ENCODE data around the gene MAP3K2. TPM values are rescaled to one million over a fixed set of nuclear protein-coding genes. Genes with fewer than 3 reads are reported as not detected.
A peak's percentile ranks its signal among the peaks of the same experiment; 100 is the strongest.

Gene MAP3K2
- total RNA-seq, 1 donor from 2014 or later: 47.7 TPM

DNA sequence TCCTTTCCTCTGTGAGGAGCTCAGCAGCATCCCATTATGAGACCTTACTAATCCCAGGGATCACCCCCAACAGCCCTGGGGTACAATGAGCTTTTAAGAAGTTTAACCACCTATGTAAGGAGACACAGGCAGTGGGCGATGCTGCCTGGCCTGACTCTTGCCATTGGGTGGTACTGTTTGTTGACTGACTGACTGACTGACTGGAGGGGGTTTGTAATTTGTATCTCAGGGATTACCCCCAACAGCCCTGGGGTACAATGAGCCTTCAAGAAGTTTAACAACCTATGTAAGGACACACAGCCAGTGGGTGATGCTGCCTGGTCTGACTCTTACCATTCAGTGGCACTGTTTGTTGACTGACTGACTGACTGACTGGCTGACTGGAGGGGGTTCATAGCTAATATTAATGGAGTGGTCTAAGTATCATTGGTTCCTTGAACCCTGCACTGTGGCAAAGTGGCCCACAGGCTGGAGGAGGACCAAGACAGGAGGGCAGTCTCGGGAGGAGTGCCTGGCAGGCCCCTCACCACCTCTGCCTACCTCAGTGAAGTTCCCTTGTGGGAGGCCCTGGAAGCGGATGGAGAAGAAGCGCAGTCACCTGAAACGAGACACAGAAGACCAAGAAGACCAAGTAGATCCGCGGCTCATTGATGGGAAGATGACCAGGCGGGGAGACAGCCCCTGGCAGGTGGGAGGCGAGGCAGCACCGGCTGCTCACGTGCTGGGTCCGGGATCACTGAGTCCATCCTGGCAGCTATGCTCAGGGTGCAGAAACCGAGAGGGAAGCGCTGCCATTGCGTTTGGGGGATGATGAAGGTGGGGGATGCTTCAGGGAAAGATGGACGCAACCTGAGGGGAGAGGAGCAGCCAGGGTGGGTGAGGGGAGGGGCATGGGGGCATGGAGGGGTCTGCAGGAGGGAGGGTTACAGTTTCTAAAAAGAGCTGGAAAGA, 38.0 kb upstream of the MAP3K2 start:
- no peaks in the 10 kb centered on the region for H3K36me3 ChIP-seq
- H3K27ac ChIP-seq: no peak overlapping the region
- no peak overlapping the region for H3K4me3 ChIP-seq
- peaks cover 11% of the 10 kb centered on the region for H3K27me3 ChIP-seq
- no peaks in the 10 kb centered on the region for H3K9me3 ChIP-seq
- TF ChIP-seq, protein P1, sequence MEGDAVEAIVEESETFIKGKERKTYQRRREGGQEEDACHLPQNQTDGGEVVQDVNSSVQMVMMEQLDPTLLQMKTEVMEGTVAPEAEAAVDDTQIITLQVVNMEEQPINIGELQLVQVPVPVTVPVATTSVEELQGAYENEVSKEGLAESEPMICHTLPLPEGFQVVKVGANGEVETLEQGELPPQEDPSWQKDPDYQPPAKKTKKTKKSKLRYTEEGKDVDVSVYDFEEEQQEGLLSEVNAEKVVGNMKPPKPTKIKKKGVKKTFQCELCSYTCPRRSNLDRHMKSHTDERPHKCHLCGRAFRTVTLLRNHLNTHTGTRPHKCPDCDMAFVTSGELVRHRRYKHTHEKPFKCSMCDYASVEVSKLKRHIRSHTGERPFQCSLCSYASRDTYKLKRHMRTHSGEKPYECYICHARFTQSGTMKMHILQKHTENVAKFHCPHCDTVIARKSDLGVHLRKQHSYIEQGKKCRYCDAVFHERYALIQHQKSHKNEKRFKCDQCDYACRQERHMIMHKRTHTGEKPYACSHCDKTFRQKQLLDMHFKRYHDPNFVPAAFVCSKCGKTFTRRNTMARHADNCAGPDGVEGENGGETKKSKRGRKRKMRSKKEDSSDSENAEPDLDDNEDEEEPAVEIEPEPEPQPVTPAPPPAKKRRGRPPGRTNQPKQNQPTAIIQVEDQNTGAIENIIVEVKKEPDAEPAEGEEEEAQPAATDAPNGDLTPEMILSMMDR (IDR thresholded peaks at IDR 0.05): no peak
- H3K4me1 ChIP-seq: peaks cover 5 to 8% of the 10 kb centered on the region in 2 donors
- intact Hi-C loops (cut with DNase I): no loop called here
- DNase-seq (ENCODE audit: low spot score in 2 of 2): no peak

GRCh38 chr2:127424598-127425520, 37.1 kb upstream of the MAP3K2 start:
- H3K4me3 ChIP-seq: no peak overlapping the region
- DNase-seq (ENCODE audit: low spot score in 2 of 2): no peak
- intact Hi-C loops (cut with DNase I): no loop called here
- H3K9me3 ChIP-seq: no peaks in the 10 kb centered on the region
- H3K36me3 ChIP-seq: no peaks in the 10 kb centered on the region
- no peak overlapping the region for H3K27ac ChIP-seq
- H3K27me3 ChIP-seq: peaks cover 11% of the 10 kb centered on the region
- TF ChIP-seq, protein P1 (IDR thresholded peaks at IDR 0.05): no peak
- peaks cover 5 to 8% of the 10 kb centered on the region in 2 donors for H3K4me1 ChIP-seq

DNA sequence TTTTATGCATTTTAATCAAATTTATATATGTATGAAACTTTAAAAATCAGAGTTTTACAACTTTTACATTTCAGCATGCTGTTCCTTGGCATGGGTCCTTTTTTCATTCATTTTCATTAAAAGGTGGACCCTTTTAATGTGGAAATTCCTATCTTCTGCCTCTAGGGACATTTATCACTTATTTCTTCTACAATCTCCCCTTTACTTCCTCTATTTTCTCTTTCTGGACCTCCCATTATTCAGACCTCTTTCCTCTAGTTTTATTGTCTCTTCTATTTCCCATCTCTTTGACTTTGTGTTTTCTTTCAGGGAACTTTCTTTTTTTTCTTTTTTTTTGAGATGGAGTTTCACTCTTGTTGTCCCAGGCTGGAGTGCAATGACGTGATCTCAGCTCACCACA, 36.1 kb upstream of the MAP3K2 start:
- Histone ChIP-seq H3K4me3 (peak overlapping the region; percentile 41 to 58), H3K36me3 (no peaks in the 10 kb centered on the region), H3K27me3 (peaks cover 11% of the 10 kb centered on the region), H3K27ac (no peak overlapping the region), H3K9me3 (no peaks in the 10 kb centered on the region), H3K4me1 (peaks cover 5 to 11% of the 10 kb centered on the region in 2 donors)
- intact Hi-C loops (cut with DNase I): no loop called here
- no peak for DNase-seq (ENCODE audit: low spot score in 2 of 2)
- TF ChIP-seq, protein P1 (IDR thresholded peaks at IDR 0.05): no peak

DNA sequence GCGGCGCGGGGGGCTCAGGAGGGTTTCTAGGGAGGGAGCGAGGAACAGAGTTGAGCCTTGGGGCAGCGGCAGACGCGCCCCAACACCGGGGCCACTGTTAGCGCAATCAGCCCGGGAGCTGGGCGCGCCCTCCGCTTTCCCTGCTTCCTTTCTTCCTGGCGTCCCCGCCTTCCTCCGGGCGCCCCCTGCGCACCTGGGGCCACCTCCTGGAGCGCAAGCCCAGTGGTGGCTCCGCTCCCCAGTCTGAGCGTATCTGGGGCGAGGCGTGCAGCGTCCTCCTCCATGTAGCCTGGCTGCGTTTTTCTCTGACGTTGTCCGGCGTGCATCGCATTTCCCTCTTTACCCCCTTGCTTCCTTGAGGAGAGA, 35.7 kb upstream of the MAP3K2 start:
- peaks cover 5 to 11% of the 10 kb centered on the region in 2 donors for H3K4me1 ChIP-seq
- H3K27me3 ChIP-seq: peaks cover 11% of the 10 kb centered on the region
- peak overlapping the region; percentile 41 to 58 for H3K4me3 ChIP-seq
- H3K27ac ChIP-seq: no peak overlapping the region
- no peaks in the 10 kb centered on the region for H3K36me3 ChIP-seq
- no peak for DNase-seq (ENCODE audit: low spot score in 2 of 2)
- H3K9me3 ChIP-seq: no peaks in the 10 kb centered on the region
- intact Hi-C loops (cut with DNase I): no loop called here
- TF ChIP-seq, protein P1 (IDR thresholded peaks at IDR 0.05): no peak

DNA sequence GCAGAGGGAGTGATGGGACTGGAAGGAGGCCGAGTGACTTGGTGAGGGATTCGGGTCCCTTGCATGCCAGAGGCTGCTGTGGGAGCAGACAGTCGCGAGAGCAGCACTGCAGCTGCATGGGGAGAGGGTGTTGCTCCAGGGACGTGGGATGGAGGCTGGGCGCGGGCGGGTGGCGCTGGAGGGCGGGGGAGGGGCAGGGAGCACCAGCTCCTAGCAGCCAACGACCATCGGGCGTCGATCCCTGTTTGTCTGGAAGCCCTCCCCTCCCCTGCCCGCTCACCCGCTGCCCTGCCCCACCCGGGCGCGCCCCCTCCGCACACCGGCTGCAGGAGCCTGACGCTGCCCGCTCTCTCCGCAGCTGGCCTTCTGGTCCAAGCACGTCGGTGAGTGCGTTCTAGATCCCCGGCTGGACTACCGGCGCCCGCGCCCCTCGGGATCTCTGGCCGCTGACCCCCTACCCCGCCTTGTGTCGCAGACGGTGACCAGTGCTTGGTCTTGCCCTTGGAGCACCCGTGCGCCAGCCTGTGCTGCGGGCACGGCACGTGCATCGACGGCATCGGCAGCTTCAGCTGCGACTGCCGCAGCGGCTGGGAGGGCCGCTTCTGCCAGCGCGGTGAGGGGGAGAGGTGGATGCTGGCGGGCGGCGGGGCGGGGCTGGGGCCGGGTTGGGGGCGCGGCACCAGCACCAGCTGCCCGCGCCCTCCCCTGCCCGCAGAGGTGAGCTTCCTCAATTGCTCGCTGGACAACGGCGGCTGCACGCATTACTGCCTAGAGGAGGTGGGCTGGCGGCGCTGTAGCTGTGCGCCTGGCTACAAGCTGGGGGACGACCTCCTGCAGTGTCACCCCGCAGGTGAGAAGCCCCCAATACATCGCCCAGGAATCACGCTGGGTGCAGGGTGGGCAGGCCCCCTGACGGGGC, 35.0 kb upstream of the MAP3K2 start:
- TF ChIP-seq, protein P1 (IDR thresholded peaks at IDR 0.05): no peak
- H3K27me3 ChIP-seq: peaks cover 11% of the 10 kb centered on the region
- DNase-seq (ENCODE audit: low spot score in 2 of 2): no peak
- intact Hi-C loops (cut with DNase I): no loop called here
- H3K4me1 ChIP-seq: peaks cover 5 to 11% of the 10 kb centered on the region in 2 donors
- H3K9me3 ChIP-seq: no peaks in the 10 kb centered on the region
- peak overlapping the region; percentile 41 to 58 for H3K4me3 ChIP-seq
- no peaks in the 10 kb centered on the region for H3K36me3 ChIP-seq
- no peak overlapping the region for H3K27ac ChIP-seq

Data from ascending aorta (tissue), 2 donors.